ENCODE measurements around the gene FREY1.

The FREY1 gene

GRCh38 chr11:45860348-45860747 lies 46.7 kb downstream of the FREY1 start:
- DNase-seq, result no peak

GRCh38 chr11:45859661-45860140 lies 47.4 kb downstream of the FREY1 start:
- no peak for DNase-seq

DNA sequence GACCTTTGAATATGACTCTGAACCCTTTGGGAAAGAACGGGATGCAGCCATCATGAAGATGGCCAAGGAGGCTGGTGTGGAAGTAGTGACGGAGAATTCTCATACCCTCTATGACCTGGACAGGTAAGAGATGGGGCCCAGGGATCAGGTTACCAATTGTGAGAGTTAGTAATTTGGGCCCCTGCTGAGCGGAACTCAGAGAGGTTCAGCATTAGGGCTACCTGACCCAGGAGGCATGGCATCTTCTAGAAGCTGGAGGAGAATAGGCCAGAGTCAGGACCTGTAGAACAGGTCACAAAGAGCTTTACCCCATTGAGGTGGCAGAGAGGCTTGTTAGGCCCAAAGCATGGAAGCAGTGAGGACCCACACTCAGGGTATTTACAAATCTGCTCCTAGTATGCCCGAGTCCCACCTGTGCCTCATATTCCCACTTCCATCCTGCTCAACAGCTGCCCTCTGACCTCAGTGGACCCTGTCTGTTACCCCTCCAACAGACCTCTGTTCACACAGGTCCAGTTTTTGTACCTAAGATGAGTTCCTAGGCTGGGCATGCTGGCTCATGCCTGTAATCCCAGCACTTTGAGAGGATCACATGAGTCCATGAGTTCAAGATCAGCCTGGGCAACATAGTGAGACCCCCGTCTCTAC lies 48.2 kb downstream of the FREY1 start:
- DNase-seq, result no peak

DNA sequence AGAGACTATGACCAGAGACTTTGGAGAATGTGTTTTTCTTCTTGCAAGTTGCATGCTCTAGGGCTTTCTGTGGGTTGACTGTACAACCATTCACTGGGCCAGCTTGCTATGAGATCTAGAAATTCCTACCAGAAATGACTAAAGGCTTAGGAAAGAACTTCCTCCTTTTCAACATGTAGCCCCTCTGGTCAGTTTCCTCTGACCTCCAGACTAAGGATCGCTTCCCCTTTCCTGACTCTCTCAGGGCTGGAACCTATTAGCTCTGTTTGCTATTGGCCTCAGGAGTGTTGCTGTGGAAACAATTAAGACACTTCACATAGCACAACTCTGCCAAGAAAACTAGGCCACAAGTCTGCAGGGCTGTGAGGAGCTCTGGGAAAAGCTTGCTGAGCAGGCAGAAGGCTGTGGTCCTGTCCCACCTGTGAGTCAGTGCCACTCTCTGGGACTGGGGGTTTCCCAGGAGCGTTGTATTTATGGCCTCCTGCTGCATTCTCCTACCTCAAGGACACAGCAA lies 49.1 kb downstream of the FREY1 start:
- DNase-seq, result peak in 1 of 2 donors; percentile 9

Data from bone marrow (tissue), 2 donors.